Stimulated activated CD4-positive, alpha-beta T cell treated with anti-CD3 and anti-CD28 coated beads, Interleukin-4, amount 100 ng/mL, for 48 hours (primary cell): ENCODE measurements around the gene SLC38A3.

ENCODE experiments used
- DNase-seq, 2 donors: peaks; one replicate each; pipeline ENCODE4 v3.0.0-alpha.2; 2020; ENCODE audit warnings: low read depth in 2 of 2

Gene SLC38A3

DNA sequence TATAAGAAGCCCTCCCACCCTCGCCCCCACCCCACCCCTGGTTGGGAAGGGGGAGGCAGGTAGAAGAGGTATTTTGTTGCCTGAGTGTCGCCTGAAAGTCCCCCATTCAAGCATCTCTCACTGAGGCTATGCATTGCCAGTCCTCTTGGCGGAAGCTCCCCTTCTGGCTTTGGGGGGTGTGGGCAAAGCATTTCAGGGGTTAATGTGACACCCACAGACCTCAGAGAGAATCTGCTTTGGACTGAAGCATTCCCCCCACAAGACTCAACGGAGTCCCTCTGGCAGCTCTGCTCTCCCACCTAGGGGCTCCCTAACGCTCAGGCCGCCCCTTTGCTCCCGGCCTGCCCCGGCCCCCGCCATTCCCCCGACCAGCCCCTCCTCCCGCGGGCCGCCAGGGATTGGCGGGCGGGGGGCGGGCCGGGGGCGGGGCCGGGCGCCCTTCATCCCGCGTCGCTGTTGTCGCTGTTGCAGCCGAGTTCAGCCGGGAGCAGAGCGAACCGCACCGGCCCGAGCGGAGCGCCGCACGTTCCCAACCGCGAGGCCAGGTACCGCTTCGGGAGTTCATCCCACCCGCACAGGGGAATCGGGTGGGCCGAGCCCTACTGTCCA, at the start of gene SLC38A3:
Gene SLC38A3, plus strand, starts transcription at position 468 of the 609 bp plus-strand sequence. CDS start 8,929 bp downstream, outside the sequence.
- DNase-seq: no peak

DNA sequence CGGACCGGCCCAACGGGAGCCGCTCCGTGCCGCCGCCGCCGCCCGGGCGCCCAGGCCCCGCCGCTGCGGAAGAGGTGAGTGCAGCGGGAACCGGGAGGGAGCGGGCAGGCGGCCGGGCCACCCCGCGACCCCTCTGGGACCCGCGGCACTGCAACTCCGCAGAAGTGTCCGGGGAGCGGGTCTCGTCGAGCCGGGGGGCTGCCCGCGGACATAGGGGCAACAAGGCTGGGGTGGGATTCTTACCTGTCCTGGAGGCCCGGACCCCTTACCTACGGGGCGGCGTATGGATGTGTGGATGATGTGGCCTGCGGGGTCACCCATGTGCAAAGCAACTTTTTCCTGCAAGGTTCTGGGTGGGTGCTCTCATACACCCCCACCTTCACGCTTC, 49.6 kb upstream of the SLC38A3 start:
- DNase-seq: no peak

GRCh38 chr3:50155891-50156290, 49.2 kb upstream of the SLC38A3 start:
- DNase-seq: no peak

- no peak for DNase-seq
Measured at GRCh38 chr3:50156549-50157493, 48.2 kb upstream of the SLC38A3 start.

GRCh38 chr3:50157827-50158529, 47.1 kb upstream of the SLC38A3 start:
- DNase-seq: no peak

DNA sequence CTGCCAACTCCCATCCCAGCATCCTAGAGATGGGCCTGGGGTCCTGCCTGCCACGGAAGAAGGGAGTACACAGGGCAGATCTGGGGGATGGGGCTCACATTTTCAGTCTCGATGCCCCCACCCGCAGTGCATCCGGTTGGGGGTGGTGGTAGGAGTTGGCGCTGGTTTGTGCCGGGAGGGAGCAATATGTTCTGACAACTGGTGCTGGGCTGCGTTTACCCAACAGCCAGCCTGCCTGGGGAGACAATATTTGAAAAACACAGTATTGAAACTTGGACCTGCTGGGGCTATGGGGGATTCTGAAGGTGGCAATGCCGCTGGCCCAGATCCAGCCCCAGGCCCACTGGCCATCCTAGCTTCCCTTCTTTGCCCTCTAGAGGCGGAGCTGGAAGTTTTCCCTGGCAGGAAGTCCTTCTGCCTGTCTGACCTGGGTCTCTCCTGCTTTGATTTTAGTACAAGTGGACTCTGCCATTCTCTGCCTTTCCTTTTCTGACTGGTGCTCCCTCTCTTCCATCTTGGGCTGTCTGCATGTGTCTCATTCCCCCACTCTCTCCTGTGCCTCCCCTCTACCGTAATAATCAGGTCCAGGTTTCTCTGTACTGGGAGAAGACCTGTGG, 46.4 kb upstream of the SLC38A3 start:
- DNase-seq: no peak

DNA sequence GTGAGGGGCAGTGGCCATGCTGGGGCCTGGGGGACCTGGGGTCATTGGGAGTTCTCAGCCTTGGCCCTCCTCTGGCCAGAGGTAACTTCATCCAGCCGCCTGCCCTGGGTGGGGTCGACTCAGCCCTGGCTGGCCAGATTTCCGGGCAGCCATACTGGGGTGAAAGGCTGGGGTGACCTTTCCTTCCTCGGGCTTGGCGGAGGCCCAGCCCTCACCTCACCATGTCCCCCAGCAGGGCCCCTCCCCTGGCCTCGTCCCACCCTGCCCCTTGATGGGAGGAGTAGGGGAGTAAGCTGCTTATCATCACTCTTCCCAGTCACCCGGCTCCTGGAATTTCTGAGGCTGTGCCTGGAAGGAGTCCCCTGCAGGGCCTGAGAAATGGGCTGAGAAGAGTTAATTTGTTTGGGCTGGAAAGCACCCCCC, 44.5 kb upstream of the SLC38A3 start:
- DNase-seq: no peak

DNA sequence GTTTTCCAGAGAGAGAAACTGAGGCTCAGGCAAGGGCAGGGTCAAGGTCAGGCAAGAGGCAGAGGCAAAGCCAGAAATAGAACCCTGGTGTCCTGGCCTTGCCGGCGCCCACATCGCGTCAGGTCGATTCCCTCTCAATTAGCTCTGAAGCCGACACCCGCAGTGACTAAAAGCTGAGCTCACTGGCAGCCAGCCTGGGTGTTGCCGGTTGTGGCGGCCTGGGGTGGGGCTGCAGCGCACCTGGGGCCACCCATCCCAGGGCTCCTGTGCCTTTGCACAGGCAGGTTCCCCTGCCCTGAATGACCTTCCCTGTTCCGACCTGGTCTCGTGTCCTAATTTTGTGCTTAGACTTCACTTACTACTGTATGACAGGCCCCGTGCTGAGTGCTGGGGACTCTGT, 43.8 kb upstream of the SLC38A3 start:
- DNase-seq: no peak

- DNase-seq: no peak
Measured at GRCh38 chr3:50162034-50162883, 42.8 kb upstream of the SLC38A3 start.

DNA sequence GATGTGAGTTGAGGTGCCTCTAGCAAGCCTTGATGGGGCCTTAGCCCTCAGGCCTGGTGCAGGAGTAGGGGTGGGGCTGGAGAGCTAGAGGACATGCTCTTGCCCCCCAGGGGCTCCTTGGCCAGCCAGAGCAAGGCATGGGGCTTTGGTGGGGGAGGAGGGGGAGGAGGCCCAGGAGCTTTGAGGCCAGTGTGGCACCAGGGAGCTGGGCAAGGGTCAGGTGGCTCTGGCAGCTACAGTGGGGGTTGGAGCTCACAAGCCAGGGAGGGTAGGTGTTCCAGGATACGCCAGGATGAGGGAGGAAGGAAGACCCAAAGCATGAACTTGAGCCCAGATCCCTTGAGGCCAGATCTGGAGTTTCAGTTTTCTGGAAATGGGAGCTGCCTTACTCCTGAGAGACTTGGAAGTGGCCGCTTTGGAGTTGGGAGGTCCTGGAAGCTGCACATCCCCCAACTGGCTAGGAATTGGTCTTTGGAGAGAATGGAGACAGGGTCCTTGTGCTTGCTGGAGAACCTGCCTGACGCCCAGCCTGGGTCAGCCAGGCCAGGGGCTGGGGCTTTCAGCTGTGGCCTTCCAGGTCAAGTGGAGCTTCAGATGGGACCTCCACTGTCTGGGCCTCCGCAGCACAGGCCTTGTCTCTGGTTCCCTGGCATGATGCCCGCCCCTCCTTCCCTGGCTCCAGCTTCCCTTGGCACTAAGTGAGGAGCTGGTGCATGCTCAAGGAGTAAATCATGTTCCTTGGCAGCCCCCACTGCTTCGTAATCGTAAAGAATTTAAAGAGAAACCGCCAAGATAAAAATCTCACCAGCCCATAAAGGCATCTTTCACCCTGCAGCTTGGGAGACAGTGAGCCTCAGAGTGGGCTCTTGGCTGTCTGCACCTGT, 41.3 kb upstream of the SLC38A3 start:
- no peak for DNase-seq

GRCh38 chr3:50164481-50164880, 40.6 kb upstream of the SLC38A3 start:
- DNase-seq: no peak

GRCh38 chr3:50164984-50165909, 39.8 kb upstream of the SLC38A3 start:
- DNase-seq: no peak

DNA sequence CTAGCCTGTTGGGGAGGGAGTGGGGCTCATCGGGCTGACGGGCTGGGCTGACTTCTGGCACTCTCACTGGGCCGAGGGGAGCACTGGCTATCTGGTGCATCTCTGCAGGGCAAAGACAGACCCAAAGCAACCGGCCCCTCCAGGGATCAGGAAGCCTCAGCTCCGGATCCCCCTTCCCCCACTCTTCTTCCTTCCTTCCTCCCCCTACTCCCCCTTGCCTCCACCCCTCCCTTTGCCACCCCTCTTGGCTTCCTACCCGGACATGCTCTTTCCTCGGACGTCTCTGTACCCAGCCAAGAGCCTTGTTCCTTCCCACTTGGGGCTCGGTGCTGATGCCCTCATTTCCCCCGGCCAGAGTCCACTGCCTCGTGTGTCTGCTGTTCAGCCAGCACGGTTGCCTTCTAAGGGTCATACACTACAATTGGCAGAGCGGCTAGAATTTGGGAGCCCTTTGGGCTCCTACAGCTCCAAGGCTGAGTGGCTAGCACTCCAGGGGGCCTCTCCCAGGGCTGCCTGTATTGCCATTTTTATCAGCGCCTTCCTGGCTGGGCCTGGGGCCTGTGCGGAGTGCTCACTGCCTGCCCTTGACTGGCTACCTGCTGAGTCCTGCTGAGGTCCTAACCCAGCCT, 39.0 kb upstream of the SLC38A3 start:
- no peak for DNase-seq

GRCh38 chr3:50166620-50167019, 38.5 kb upstream of the SLC38A3 start:
- DNase-seq: no peak

GRCh38 chr3:50167069-50167840, 37.8 kb upstream of the SLC38A3 start:
- no peak for DNase-seq

DNA sequence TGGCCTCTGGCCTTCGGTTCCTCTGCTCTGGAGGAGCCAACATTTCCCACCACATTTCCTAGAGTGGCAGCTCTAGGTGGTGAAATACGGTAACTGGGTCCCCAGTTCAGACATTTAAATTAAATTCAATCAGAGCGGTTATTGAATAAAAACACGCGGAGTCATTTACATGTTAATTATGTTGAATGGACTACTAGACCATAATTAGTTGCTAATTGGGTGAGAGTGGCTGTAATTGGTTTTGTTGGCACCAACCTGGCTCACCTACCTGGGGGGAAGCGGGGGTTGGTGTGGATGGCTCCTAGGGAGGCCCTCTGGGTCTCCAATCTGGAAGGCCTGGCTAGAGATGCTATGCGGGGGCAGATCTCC, 37.2 kb upstream of the SLC38A3 start:
- DNase-seq: no peak

GRCh38 chr3:50168388-50168787, 36.7 kb upstream of the SLC38A3 start:
- no peak for DNase-seq

GRCh38 chr3:50168791-50169190, 36.3 kb upstream of the SLC38A3 start:
- DNase-seq: no peak
